PFSK-1 (cell line): ENCODE measurements around the gene ZBTB38.

Source experiments
- FOXP2 ChIP-seq: optimal IDR thresholded peaks from 2 replicates; pipeline ENCODE3; 2011; ENCODE audit warnings: borderline replicate concordance, control low read depth, inconsistent platforms; ENCODE audit not compliant: insufficient read depth; ENCODE audit errors: extremely low read length, extremely low read depth
- POLR2AphosphoS5 ChIP-seq: IDR thresholded peaks from 2 replicates; pipeline ENCODE4 v1.6.1; 2012; ENCODE audit warnings: low read depth, mild to moderate bottlenecking, control low read depth, low read length, moderate library complexity
- REST ChIP-seq, 2 experiments: IDR thresholded peaks; 2 replicates each; pipeline versions ENCODE4 v1.6.1 to v1.8.0; 2011 to 2012; ENCODE audit warnings: low read depth in 2 of 2, low read length in 2 of 2, control low read depth in 1 of 2, inconsistent platforms in 1 of 2, mild to moderate bottlenecking in 1 of 2, moderate library complexity in 1 of 2; ENCODE audit not compliant: insufficient read depth in 1 of 2
- SIN3A ChIP-seq: IDR thresholded peaks from 2 replicates; pipeline ENCODE4 v1.6.1; 2012; ENCODE audit warnings: mild to moderate bottlenecking, low read length, moderate library complexity, borderline replicate concordance; ENCODE audit not compliant: insufficient read depth
- TAF1 ChIP-seq: IDR thresholded peaks from 2 replicates; pipeline ENCODE4 v1.6.1; 2012; ENCODE audit warnings: low read length, control low read depth, borderline replicate concordance; ENCODE audit not compliant: insufficient read depth

ZBTB38 gene

DNA sequence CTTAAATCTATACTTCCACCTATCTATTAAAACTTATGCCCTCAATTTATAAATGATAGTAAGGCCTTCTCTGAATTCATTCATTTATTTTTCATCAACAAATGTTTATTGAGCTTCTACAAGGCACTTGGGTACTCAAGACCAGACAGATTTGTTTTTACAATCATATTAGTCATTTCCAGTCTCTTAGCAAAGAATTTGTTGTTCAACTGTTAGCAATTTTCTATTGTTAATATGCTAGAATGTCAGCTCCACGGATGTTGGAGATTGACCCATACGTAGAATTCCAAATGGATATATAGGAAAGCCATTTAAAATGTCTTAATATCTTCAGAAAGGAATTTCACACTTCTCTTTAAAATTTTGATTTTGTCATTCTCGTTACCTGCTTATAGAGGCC is 36.7 kb downstream of the ZBTB38 start:
- TF ChIP-seq REST (IDR thresholded peaks at IDR 0.05; ENCODE audit: insufficient read depth in 1 of 2, low read depth in 2 of 2, low read length in 2 of 2) = no peak
- TF ChIP-seq FOXP2 = no peak
- no peak for TF ChIP-seq TAF1
- no peak for TF ChIP-seq SIN3A
- TF ChIP-seq POLR2AphosphoS5 = no peak

DNA sequence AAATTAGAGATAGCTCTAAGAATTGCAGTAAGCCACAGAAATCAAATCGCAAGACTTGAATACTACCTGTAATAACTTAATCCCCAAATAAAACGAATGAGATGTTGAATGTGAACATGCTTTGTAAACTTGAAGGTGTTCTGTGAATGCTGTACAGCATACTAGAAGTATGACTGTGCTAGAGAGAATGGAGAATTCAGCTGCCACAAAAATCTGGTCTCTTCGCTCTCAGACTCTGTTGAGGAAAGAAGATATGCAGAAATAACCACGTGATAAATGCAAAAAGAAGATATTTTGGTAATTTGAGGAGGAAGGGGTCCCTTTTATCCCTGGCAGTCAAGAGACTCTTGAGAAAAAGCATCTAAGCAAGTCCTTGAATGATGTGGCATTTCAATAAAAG is 37.3 kb downstream of the ZBTB38 start:
- TF ChIP-seq POLR2AphosphoS5 = no peak
- no peak for TF ChIP-seq REST (IDR thresholded peaks at IDR 0.05; ENCODE audit: insufficient read depth in 1 of 2, low read depth in 2 of 2, low read length in 2 of 2)
- TF ChIP-seq FOXP2 = no peak

- no peak for TF ChIP-seq POLR2AphosphoS5
- no peak for TF ChIP-seq REST (IDR thresholded peaks at IDR 0.05; ENCODE audit: insufficient read depth in 1 of 2, low read depth in 2 of 2, low read length in 2 of 2)
- TF ChIP-seq SIN3A = no peak
- no peak for TF ChIP-seq TAF1
- TF ChIP-seq FOXP2 = no peak
Observed at GRCh38 chr3:141406265-141406664, 38.0 kb downstream of the ZBTB38 start.

DNA sequence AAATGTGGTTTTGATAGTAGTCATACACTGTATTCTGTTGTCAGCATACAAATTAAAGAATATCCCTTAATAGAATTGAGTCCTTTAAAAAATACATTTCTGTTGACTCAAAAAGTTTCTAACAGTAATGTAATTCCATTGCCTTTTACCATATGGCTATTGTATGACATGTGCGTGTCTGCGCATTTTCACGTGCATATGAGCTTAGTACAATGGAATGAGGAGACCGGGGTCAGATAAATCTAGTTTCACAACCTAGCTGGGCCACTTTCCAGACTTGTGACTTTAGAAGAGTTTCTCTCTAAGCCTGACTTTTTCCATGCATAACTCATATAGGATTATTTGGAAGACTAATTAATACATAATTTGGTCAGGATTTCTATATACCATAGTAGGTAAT is 38.7 kb downstream of the ZBTB38 start:
- TF ChIP-seq FOXP2 (no peak), POLR2AphosphoS5 (no peak), SIN3A (no peak), TAF1 (no peak), REST (IDR thresholded peaks at IDR 0.05; ENCODE audit: insufficient read depth in 1 of 2, low read depth in 2 of 2, low read length in 2 of 2) (no peak)

- no peak for TF ChIP-seq POLR2AphosphoS5
- no peak for TF ChIP-seq SIN3A
- no peak for TF ChIP-seq TAF1
Observed at GRCh38 chr3:141407825-141408224, 39.5 kb downstream of the ZBTB38 start.

DNA sequence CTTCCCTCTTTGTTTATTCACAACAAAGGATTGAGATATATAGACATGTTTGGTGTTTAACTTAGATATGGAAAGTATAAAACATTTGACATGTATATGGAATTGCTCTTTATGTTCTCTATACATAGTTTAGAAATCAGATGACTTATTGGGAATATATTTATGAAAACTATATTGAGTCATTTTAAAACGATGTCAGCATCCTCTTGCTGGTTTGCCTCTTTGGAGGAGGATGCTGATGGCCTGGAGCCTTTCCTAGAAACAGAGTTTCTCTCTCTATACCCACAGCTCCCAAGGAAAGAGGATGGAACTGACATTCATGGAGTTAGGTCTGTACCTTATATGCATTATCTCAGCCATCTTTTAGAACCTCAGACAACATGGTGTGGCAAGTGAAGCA is 40.3 kb downstream of the ZBTB38 start:
- TF ChIP-seq FOXP2 (no peak), REST (IDR thresholded peaks at IDR 0.05; ENCODE audit: insufficient read depth in 1 of 2, low read depth in 2 of 2, low read length in 2 of 2) (no peak), SIN3A (no peak), POLR2AphosphoS5 (no peak), TAF1 (no peak)
